ENCODE results near the gene GIPR.
"Not testable (repeated sequence)": the region's sequence is repeated elsewhere in the genome, so short reads cannot be mapped to it uniquely, and the experiment has no call there.

Gene GIPR

GRCh38 chr19:45728683-45729082 is 60.7 kb downstream of the GIPR start:
- FAIRE-seq = not testable (repeated sequence)

GRCh38 chr19:45729800-45730290 is 61.8 kb downstream of the GIPR start:
- DNase-seq (ENCODE audit: insufficient read length, low spot score) (no peak), FAIRE-seq (peak; percentile 61)

More at GRCh38 chr19:45728683-45729082, 60.7 kb downstream of the GIPR start:
- not testable (repeated sequence) for DNase-seq (ENCODE audit: insufficient read length, low spot score)

GRCh38 chr19:45730368-45731288 is 62.6 kb downstream of the GIPR start, which contains the start of gene FBXO46:
FBXO46 (minus strand) TSS chr19:45730896; CDS start chr19:45713495, 17,401 bp downstream.
- FAIRE-seq (peak; percentile 100), DNase-seq (ENCODE audit: insufficient read length, low spot score) (peak; percentile 96)

Measured in GM19239 (cell line).